ENCODE results near the gene FDX2. TPM values are rescaled to one million over a fixed set of nuclear protein-coding genes. Genes with fewer than 3 reads are reported as not detected.

The FDX2 gene
- polyA plus RNA-seq, 12 donors = 10.9 to 34.1 (median 13.6) TPM; not detected in 1

DNA sequence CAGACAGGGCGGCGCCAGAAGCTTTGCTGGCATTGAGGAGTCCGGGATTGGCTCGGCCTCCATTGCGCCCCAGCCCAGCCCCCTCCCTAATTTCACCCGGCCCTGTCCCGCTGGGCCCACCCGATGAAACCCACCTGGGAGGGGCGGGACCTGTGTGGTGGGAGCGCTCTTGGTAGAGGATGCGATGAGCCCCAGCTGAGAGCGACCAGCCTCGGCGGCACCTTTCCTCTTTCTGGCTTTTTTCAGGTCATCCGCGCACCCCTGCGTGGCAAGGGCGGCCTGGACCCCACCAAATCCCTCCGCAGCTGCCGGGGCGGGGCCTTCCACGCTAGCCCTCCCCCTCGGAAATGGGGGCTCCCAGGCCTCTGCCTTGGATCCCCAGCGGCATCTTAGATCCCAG is 6.4 kb downstream of the FDX2 start, which contains the start of gene ZGLP1:
Gene ZGLP1, minus strand, starts transcription at position 393 of the 400 bp plus-strand sequence.
- DNase-seq = no peak

DNA sequence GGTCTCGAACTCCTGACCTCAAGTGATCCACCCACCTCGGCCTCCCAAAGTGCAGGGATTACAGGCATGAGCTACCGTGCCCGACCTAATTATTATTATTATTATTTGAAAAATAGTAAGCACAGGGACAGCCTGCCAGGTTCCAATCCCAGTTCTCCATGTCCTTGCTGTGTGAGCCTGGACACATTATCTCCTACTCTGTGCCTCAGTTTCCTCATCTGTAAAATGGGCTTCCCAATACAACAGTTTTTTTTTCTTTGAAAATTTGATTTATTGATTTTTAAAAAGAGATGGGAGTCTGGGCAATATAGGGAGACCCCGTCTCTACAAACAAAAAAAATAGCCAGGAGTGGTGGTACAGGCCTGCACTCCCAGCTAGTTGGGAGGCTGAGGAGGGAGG is 9.5 kb downstream of the FDX2 start:
- no peak for DNase-seq

DNA sequence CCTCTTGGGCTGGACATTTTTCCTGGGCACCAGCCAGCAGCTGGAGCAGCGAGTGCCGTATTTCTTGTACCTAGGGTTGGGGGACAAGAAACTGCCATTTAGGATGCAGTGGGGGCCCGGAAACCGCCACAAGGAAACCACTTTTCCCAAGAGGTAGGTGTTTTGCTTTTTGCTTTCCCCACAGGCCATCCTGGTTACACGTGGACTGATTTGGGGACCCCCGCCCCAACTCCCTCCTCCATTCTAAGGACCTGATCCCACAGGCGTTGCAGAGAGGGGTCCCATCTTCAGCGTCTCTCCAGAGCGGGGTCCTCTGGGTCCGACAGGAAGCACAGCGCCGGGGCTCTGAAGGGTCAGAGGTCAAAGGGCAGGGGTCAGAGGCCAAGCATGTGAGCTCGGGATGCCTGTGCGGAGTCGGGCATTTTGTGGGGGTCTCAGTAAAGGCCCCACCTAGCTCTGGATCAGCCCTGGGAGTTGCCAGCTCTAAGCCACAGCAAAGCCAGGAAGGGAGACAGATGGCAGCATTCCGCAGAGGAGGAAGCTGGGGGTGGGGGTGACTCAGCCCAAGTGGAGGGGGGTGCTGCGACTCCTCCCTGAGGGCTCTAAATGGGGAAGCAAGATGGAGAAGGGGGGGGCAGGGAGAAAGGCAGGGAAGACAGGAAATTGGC is 10.5 kb downstream of the FDX2 start:
- DNase-seq = no peak

DNA sequence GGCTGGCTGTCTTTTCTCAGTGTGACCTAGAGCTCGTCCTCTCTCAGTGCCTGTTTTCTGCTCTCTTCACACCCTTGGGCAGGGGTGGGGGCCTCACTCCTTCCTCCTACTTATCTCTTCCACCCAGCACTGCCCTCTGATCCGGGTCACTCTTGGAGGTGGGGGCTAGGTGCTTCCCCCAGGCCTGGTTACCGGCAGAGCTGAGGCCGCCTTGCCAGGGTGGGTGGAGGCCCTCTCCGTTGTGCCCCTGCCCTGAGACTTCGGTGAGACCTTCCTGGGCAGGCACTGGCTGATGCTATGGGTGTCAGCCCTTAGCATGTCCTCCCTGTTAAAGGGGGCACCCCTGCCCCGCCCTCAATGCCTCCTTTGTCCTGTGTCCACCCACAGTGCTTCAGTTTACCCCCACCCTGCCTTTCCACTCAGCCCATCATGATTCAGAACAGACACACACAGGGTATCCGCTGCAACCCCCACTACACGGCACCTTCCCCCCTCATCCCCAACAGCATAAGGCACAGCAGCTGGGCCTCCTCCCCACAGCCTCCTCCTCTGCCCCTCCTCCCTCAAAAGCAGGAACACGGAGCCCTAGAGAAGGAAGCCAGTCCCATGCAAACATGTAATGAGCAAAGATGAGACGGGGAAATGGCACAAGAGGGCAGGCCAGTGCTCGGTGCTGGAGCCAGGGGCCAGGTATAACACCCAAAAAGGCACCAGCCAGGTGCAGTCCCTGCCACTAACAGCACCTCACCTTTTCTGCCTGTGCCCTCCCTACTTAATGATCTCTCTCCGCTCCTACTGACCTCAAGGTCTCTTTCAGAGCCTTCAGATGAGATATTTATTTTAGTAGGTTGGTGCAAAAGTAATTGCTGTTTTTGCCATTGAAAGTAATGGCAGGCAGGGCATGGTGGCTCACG is 16.0 kb downstream of the FDX2 start:
- no peak for DNase-seq

DNA sequence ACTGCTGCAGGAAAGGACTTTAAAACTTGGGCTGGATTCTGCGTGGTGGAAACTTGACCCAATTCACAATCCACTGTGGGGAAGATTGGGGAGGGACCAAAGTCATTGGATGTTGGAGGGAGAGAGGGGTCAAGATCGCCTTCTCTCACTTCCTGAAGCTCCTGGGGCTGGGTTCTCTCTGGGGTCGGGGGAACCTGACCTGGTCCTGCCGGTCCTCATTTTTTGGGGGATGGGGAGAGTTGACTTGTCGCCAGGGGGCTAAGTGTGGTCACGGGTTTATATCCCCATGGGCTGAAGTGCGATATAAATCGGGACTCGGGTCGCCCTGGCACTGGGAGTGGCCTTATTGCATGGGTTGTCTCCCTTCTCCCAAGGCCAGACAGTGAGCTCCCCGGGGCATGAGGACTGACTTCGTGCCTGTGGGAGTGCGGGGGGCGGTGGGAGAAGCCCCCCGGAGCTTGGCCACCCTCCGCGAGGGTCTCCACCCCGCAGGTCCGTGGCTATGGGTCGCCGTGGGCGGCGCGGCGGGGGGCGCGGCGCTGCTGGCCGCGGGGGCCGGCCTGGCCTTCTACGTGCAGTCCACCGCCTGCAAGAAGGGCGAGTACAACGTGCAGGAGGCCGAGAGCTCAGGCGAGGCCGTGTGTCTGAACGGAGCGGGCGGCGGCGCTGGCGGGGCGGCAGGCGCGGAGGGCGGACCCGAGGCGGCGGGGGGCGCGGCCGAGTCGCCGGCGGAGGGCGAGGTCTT is 19.8 kb downstream of the FDX2 start:
- no peak for DNase-seq

DNA sequence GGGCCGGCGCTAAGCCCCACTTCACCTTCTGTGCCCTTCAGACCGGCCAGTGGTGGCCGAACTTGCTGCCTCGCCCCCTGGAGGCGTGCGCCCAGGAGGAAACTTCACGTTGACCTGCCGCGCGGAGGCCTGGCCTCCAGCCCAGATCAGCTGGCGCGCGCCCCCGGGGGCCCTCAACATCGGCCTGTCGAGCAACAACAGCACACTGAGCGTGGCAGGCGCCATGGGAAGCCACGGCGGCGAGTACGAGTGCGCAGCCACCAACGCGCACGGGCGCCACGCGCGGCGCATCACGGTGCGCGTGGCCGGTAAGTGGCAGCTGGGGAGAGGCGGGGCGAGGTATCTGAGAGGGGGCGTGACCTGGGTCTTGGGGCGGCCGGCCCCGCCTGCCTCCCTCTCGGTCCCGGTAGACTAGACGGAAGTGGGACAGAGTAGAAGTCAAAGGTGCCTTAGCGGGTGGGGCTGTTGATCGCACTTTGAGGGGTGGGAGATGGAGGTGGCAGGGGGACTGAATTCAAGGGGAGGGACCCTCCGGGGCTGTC is 20.4 kb downstream of the FDX2 start:
- DNase-seq = no peak

DNA sequence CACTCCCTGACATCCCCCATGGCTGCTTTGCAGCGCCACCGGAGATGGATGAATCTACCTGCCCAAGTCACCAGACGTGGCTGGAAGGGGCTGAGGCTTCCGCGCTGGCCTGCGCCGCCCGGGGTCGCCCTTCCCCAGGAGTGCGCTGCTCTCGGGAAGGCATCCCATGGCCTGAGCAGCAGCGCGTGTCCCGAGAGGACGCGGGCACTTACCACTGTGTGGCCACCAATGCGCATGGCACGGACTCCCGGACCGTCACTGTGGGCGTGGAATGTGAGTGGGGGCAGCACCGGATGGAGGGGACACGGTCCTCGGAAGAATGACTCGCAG is 21.5 kb downstream of the FDX2 start:
- no peak for DNase-seq

DNA sequence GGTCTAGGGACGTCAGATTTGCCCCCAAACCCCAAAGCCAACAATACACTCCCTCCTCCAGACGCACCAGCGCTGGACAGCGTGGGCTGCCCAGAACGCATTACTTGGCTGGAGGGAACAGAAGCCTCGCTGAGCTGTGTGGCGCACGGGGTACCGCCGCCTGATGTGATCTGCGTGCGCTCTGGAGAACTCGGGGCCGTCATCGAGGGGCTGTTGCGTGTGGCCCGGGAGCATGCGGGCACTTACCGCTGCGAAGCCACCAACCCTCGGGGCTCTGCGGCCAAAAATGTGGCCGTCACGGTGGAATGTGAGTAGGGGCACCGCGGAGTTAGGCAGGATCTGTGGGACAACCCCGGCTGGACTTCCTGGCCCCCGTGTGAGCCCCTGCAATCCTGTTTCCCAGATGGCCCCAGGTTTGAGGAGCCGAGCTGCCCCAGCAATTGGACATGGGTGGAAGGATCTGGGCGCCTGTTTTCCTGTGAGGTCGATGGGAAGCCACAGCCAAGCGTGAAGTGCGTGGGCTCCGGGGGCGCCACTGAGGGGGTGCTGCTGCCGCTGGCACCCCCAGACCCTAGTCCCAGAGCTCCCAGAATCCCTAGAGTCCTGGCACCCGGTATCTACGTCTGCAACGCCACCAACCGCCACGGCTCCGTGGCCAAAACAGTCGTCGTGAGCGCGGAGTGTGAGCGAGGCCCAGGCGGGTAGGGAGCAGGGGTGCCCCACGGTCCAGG is 22.0 kb downstream of the FDX2 start:
- DNase-seq = no peak

DNA sequence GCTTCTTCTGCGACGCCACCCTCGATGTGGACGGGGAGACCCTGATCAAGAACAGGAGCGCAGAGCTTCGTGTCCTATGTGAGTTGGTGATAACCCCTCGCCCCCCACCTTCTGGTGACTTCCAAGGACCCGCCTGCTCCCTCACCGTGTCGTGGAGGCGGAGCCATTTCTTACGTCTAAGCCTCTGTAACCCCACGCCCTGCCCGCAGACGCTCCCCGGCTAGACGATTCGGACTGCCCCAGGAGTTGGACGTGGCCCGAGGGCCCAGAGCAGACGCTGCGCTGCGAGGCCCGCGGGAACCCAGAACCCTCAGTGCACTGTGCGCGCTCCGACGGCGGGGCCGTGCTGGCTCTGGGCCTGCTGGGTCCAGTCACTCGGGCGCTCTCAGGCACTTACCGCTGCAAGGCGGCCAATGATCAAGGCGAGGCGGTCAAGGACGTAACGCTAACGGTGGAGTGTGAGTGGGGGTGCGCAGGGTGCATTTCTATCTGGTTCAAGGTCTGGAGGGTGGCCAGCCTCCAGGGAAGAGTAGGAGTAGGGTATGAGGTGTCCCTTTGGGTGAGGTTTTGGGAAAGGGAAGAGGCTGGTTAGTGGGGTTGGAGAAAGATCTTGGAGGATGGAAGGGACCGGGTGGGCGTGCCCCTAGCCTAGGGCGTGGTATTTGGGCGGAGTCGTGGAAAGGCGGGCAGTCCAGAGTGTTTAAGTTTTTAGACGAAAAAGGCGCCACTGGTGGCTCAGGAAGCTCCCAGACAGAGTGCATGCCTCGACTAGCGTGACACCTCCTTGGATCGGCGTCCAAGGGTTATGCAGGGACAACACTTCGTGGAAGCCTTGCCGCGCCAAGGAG is 22.8 kb downstream of the FDX2 start:
- no peak for DNase-seq

DNA sequence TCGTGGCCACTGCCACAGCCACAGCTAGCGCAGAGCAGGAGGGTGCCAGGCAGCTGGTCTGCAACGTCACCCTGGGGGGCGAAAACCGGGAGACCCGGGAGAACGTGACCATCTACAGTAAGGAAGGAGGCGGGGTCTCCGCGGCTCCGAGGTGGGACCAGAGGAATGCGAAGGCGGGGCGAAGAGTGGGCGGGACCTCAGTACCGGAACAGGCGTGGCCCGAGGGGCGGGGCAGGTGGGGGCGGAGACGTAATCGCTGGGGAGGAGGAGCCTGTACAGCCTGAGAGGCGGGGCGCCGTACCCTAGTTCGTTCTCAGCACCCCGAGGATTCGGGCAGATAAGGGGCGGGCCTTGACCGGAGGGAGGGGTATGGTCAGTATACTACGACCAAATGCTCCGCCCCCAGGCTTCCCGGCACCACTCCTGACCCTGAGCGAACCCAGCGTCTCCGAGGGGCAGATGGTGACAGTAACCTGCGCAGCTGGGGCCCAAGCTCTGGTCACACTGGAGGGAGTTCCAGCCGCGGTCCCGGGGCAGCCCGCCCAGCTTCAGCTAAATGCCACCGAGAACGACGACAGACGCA is 23.5 kb downstream of the FDX2 start:
- no peak for DNase-seq

DNA sequence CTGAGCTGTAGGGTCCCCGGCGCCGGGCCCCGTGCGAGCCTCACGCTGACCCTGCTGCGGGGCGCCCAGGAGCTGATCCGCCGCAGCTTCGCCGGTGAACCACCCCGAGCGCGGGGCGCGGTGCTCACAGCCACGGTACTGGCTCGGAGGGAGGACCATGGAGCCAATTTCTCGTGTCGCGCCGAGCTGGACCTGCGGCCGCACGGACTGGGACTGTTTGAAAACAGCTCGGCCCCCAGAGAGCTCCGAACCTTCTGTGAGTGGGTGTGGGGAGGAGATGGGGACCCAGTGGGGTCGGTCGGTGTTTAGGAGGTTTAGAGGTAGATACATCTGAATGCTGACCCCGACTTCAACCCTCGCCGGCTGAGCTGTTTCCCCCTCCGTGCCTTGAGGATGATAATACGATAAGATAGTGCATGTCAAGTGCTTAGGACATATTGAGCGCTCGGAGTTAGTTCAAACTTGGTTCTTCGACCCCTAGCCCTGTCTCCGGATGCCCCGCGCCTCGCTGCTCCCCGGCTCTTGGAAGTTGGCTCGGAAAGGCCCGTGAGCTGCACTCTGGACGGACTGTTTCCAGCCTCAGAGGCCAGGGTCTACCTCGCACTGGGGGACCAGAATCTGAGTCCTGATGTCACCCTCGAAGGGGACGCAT is 24.1 kb downstream of the FDX2 start:
- DNase-seq = no peak

DNA sequence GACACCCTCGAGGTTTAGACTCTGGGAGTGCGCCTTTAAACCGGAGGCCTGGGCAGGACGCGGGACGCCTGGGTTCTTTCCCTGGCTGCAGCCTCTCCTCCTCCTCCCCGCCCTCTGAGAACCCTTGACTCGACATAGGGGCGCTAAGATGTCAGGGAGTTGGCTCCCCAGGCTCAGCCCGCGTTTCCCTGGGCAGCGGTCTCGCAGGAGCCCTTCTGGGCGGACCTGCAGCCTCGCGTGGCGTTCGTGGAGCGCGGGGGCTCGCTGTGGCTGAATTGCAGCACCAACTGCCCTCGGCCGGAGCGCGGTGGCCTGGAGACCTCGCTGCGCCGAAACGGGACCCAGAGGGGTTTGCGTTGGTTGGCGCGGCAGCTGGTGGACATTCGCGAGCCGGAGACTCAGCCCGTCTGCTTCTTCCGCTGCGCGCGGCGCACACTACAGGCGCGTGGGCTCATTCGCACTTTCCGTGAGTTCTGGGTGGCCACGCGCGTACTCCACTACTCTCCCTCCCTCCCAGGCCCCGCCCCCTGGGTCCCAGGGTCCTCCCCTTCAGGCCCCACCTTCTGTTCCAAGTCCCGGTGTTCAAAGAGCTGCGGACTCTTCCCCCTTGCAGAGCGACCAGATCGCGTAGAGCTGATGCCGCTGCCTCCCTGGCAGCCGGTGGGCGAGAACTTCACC is 24.8 kb downstream of the FDX2 start:
- DNase-seq = no peak

DNA sequence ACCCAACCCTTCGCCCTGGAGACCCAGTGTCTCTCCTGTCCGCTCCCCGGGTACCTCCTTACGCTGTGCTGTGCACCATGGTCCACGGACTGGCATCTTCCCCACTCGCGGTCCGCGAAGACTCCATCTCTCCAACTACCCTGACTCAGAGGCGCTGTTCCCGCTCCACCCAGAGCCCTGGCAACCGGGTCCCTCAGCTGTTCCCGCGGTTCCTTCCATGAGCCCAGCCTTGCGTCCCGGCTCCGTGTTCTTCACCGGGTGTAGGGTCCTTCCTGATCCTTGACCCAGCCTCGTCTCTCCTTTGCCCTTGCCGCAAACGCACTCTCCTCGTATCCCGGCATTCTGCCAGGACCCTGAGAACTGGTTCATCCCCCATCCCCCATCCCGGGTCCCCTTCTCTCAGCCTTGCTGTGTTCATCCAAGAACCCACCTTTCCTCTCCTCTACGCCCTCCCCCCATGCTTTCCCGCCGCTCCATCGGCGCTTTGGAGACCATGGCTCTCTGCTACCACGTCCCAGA is 25.4 kb downstream of the FDX2 start:
- DNase-seq = no peak

DNA sequence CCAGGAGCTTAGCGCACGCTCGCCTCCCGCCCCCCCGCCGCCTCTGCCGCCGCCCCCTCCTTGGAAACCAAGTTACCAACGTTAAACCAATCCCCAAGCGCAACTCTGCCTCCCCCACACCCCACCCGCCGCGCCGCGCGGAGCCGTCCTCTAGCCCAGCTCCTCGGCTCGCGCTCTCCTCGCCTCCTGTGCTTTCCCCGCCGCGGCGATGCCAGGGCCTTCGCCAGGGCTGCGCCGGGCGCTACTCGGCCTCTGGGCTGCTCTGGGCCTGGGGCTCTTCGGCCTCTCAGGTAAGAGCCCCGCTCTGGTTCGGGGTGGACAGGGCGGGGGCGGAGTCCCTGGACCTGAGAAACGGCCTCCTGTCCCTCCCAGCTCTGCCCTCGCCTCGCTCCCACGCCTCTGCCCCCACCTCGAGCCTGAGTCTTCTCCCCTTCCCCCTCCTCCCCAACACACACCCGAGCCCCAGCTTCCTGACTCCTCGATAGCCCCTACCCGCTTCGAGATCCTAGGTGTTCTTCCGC is 25.9 kb downstream of the FDX2 start, which contains the start of gene ICAM5:
Gene ICAM5, plus strand, starts transcription at position 117 of the 521 bp plus-strand sequence. Its CDS starts 92 bp downstream, at position 209.
- no peak for DNase-seq

DNA sequence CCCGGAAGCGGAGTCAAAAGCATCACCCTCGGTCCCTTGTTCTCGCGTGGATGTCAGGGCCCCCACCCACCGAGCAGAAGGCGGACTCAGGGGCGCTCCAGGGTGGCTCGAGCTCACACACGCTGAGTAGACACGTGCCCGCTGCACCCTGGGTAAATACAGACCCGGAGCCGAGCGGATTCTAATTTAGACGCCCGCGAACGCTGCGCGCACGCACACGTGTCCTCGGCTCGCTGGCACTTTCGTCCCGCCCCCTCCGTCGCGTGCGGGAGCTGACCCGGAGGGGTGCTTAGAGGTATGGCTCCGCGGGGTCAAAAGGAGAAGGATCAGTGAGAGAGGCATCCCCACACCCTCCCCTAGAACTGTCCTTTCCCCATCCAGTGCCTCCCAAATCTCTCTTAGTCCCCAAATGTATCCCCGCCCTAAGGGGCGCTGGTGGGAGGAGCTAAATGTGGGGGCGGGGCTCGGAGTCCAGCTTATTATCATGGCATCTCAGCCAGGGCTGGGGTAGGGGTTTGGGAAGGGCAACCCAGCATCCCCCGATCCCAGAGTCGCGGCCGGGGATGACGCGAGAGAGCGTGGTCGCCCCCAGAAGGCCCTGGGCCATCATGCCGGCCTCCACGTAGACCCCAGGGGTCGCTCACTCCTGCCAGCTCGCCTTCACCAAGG is 26.5 kb downstream of the FDX2 start:
- DNase-seq = no peak

DNA sequence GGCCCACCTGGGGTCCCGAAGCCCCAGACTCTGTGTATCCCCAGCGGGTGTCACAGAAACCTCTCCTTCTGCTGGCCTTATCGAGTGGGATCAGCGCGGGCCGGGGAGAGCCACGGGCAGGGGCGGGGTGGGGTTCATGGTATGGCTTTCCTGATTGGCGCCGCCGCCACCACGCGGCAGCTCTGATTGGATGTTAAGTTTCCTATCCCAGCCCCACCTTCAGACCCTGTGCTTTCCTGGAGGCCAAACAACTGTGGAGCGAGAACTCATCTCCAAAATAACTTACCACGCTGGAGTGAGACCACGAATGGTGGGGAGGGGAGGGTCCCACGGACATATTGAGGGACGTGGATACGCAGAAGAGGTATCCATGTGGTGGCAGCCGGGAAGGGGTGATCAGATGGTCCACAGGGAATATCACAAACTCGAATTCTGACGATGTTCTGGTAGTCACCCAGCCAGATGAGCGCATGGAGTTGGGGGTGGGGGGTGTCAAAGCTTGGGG is 27.1 kb downstream of the FDX2 start:
- DNase-seq = no peak

Data from muscle of arm (tissue), 12 donors.